Astrocyte (in vitro differentiated cells and primary cell): ENCODE results near the gene PPP1R1B. TPM values are rescaled to one million over a fixed set of nuclear protein-coding genes. Genes with fewer than 3 reads are reported as not detected.

Source experiments
- DNase-seq: peaks from one replicate; pipeline ENCODE4 v3.0.0-alpha.2; 2010; ENCODE audit warnings: low read depth
- FAIRE-seq: peaks from 2 replicates; lab custom pipeline; 2011; peaks lifted over from hg19 to GRCh38; lab: Jason Lieb, UNC
- H2AFZ ChIP-seq: 2 replicates; pipeline ENCODE4 v1.6.0; 2012; ENCODE audit warnings: low read depth, low read length, inconsistent platforms
- H3K27ac ChIP-seq: 2 replicates; pipeline ENCODE4 v1.5.1; 2011; ENCODE audit warnings: low read depth, low read length, inconsistent platforms
- H3K27me3 ChIP-seq: 2 replicates; pipeline ENCODE4 v1.6.0; 2011; ENCODE audit warnings: low read length, inconsistent platforms; ENCODE audit not compliant: insufficient read depth
- H3K36me3 ChIP-seq: 2 replicates; pipeline ENCODE4 v1.5.1; 2011; ENCODE audit warnings: low read length, inconsistent platforms; ENCODE audit not compliant: insufficient read depth
- H3K4me1 ChIP-seq: 2 replicates; pipeline ENCODE4 v1.5.1; 2011; ENCODE audit warnings: low read length, inconsistent platforms; ENCODE audit not compliant: insufficient read depth
- H3K4me2 ChIP-seq: 2 replicates; pipeline ENCODE4 v1.6.0; 2012; ENCODE audit warnings: low read length, inconsistent platforms
- H3K4me3 ChIP-seq: 2 replicates; pipeline ENCODE4 v1.5.1; 2011; ENCODE audit warnings: low read depth, mild to moderate bottlenecking, low read length, inconsistent platforms; ENCODE audit not compliant: insufficient read depth
- H3K79me2 ChIP-seq: 2 replicates; pipeline ENCODE4 v1.6.0; 2012; ENCODE audit warnings: mild to moderate bottlenecking, low read length, inconsistent platforms; ENCODE audit not compliant: insufficient read depth
- H3K9ac ChIP-seq: 2 replicates; pipeline ENCODE4 v1.6.0; 2012; ENCODE audit warnings: mild to moderate bottlenecking, low read length, inconsistent platforms
- H3K9me3 ChIP-seq: 2 replicates; pipeline ENCODE4 v1.5.1; 2012; ENCODE audit warnings: low read depth, mild to moderate bottlenecking, low read length, inconsistent platforms; ENCODE audit not compliant: insufficient read depth
- H4K20me1 ChIP-seq: 2 replicates; pipeline ENCODE4 v1.6.0; 2012; ENCODE audit warnings: low read length, inconsistent platforms; ENCODE audit not compliant: insufficient read depth
- H3K27ac Mint-ChIP-seq: one replicate; pipeline ENCODE4 v1.8.0; 2021; ENCODE audit warnings: mild to moderate bottlenecking, mixed read lengths; ENCODE audit not compliant: unreplicated experiment
- H3K27me3 Mint-ChIP-seq: one replicate; pipeline ENCODE4 v1.8.0; 2021; ENCODE audit warnings: low read depth, mixed read lengths; ENCODE audit not compliant: unreplicated experiment
- H3K36me3 Mint-ChIP-seq: one replicate; pipeline ENCODE4 v1.8.0; 2021; ENCODE audit warnings: low read depth, mixed read lengths; ENCODE audit not compliant: unreplicated experiment
- H3K4me1 Mint-ChIP-seq: one replicate; pipeline ENCODE4 v1.8.0; 2021; ENCODE audit warnings: low read depth, mixed read lengths; ENCODE audit not compliant: unreplicated experiment
- H3K4me3 Mint-ChIP-seq: one replicate; pipeline ENCODE4 v1.8.0; 2021; ENCODE audit warnings: mild to moderate bottlenecking, moderate library complexity, mixed read lengths; ENCODE audit not compliant: unreplicated experiment
- H3K9me3 Mint-ChIP-seq: one replicate; pipeline ENCODE4 v1.8.0; 2021; ENCODE audit warnings: mild to moderate bottlenecking, mixed read lengths; ENCODE audit not compliant: unreplicated experiment
- EZH2 ChIP-seq: IDR thresholded peaks from 2 replicates; pipeline ENCODE4 v1.6.1; 2012; ENCODE audit warnings: mild to moderate bottlenecking, low read length, inconsistent platforms; ENCODE audit not compliant: insufficient read depth
- total RNA-seq: library from RNA; stranded (reverse); gene quantifications from 2 replicates; pipeline ENCODE4 v1.2.1, GENCODE V29; 2021
- TF ChIP-seq, protein P1 (sequence below): IDR thresholded peaks from 2 replicates; pipeline ENCODE4 v1.5.1; 2011; ENCODE audit warnings: low read depth, mild to moderate bottlenecking, inconsistent platforms, low read length, moderate library complexity; ENCODE audit not compliant: insufficient read depth

PPP1R1B gene
- total RNA-seq, 1 donor from 2014 or later, result 0.39 TPM

- Mint-ChIP-seq H3K27me3 (peaks cover 70% of the 10 kb centered on the region), H3K27ac (no peak overlapping the region), H3K36me3 (no peaks in the 10 kb centered on the region), H3K4me3 (peak overlapping the region; percentile 67), H3K4me1 (peaks cover 2% of the 10 kb centered on the region), H3K9me3 (no peaks in the 10 kb centered on the region)
- H3K4me1 ChIP-seq, result peaks cover 7% of the 10 kb centered on the region
- no peaks in the 10 kb centered on the region for H4K20me1 ChIP-seq
- TF ChIP-seq, protein P1, sequence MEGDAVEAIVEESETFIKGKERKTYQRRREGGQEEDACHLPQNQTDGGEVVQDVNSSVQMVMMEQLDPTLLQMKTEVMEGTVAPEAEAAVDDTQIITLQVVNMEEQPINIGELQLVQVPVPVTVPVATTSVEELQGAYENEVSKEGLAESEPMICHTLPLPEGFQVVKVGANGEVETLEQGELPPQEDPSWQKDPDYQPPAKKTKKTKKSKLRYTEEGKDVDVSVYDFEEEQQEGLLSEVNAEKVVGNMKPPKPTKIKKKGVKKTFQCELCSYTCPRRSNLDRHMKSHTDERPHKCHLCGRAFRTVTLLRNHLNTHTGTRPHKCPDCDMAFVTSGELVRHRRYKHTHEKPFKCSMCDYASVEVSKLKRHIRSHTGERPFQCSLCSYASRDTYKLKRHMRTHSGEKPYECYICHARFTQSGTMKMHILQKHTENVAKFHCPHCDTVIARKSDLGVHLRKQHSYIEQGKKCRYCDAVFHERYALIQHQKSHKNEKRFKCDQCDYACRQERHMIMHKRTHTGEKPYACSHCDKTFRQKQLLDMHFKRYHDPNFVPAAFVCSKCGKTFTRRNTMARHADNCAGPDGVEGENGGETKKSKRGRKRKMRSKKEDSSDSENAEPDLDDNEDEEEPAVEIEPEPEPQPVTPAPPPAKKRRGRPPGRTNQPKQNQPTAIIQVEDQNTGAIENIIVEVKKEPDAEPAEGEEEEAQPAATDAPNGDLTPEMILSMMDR, result no peak
- TF ChIP-seq EZH2, result peak; percentile 99
- H3K27me3 ChIP-seq, result peaks cover 61% of the 10 kb centered on the region
- peak overlapping the region; percentile 41 for H2AFZ ChIP-seq
- no peaks in the 10 kb centered on the region for H3K36me3 ChIP-seq
- peak overlapping the region; percentile 77 for H3K4me2 ChIP-seq
- H3K27ac ChIP-seq, result no peak overlapping the region
- no peak overlapping the region for H3K4me3 ChIP-seq
- no peak overlapping the region for H3K9ac ChIP-seq
- no peaks in the 10 kb centered on the region for H3K79me2 ChIP-seq
- H3K9me3 ChIP-seq, result no peaks in the 10 kb centered on the region
- FAIRE-seq, result no peak
- DNase-seq, result no peak
Measured at GRCh38 chr17:39627047-39627711, 427 bp downstream of the PPP1R1B start.

GRCh38 chr17:39627712-39628516 is 1.2 kb downstream of the PPP1R1B start:
- Mint-ChIP-seq H3K4me1 (peaks cover 2% of the 10 kb centered on the region), H3K4me3 (no peak overlapping the region), H3K36me3 (no peaks in the 10 kb centered on the region), H3K27ac (no peak overlapping the region), H3K27me3 (peaks cover 67% of the 10 kb centered on the region), H3K9me3 (no peaks in the 10 kb centered on the region)
- Histone ChIP-seq H3K4me3 (no peak overlapping the region), H2AFZ (no peak overlapping the region), H3K27ac (no peak overlapping the region), H3K4me2 (no peak overlapping the region), H3K9me3 (no peaks in the 10 kb centered on the region), H3K27me3 (peaks cover 61% of the 10 kb centered on the region), H4K20me1 (no peaks in the 10 kb centered on the region), H3K4me1 (peaks cover 5% of the 10 kb centered on the region), H3K9ac (no peak overlapping the region), H3K36me3 (no peaks in the 10 kb centered on the region), H3K79me2 (no peaks in the 10 kb centered on the region)
- TF ChIP-seq EZH2, result no peak
- TF ChIP-seq, protein P1, result no peak
- no peak for DNase-seq
- FAIRE-seq, result no peak
